HG02970 (cell line): ENCODE data around the gene AADACL4.
"Not testable (repeated sequence)": the region's sequence is repeated elsewhere in the genome, so short reads cannot be mapped to it uniquely, and the experiment has no call there.

ENCODE experiments used
- ATAC-seq: cut with Tn5 transposase; IDR thresholded peaks from one replicate; pipeline ENCODE4 v1.9.1; 2021; ENCODE audit warnings: mild to moderate bottlenecking, moderate library complexity, moderate number of reproducible peaks; ENCODE audit not compliant: unreplicated experiment, low FRiP score

AADACL4 gene

DNA sequence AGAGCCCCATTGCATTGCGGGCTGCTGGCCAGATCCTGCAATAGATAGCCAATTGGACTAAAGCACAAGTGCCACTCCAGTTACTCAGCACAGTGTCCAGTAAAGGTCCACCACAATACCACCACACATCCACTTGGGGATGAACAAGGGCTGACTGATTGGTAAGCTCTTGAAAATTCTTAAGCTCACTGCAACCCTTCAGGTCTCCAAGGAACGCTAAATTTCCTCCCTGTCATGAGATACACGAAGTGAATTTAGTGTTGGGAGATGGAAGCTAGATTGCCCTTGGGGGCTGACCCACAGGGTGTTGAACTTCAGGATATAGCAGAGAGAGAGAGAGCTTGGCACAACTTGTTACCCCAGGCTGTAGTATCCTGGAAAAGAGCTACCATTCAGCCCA is 62.2 kb downstream of the AADACL4 start:
- ATAC-seq: no peak

DNA sequence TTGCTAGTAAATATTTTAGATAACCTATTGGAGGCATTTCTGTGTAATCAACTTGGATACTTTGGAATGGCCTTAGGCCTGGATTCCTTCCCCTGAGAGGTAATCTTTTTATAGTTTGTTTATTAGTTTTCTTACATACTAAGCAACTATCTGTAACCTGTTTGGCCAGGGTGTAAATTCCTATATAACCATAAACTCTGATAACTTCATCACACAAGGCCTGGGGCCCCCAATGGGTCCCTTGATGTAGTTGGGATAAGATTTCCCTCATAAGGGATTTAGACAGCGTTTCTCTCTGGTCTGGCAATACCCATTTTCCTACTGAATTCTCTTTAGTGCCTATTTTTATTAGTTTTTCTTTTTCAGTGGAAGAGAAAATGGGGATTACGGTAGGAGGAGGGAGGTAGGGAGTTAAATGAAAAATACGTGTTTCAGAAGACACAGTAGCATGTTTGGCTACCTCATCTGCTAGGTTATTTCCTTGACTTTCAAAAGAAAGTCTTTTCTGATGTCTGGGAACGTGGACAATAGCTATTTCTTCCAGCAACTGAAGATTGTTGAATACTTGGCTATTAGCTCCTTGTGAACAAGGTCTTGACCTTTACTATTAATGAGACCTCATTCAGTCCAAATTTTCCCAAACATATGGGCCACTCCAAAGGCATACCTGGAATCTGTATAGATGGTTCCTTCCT is 64.7 kb downstream of the AADACL4 start:
- no peak for ATAC-seq

DNA sequence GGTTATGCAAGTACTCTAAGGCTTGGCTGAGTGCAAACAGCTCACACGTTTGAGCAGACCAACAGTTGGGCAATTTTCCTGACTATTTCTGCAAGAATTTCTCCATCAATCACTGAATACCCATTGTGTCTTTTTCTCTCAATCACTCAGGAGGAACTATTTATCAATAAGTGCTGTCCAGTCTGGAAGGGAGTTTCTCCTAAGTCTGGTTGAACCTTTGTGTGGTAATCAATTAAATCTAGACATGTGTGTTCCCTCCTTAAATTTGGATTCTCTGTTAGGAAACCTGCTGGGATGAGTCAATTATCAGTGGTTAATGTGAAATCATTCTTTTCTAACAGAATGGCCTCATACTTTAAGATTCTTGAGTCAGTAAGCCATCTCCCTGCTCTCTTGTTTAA is 65.2 kb downstream of the AADACL4 start:
- no peak for ATAC-seq

DNA sequence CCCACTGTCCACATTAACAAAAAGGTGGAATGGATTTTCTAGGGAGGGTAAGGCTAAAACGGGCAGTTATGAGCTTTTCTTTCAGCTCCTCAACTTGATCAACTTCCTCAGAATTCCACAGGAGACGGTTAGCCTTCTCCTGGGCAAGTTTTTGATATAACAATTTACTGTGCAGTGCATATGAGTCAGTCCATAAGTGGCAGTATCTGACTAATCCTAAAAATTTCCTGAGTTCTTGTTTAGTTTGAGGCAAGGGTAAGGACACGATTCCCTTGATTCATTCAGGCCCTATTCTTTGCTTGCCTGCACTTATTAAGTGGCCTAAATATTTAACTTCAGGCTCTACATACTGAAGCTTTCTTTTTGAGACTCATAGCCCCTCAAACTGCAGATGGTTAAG is 65.8 kb downstream of the AADACL4 start:
- no peak for ATAC-seq

DNA sequence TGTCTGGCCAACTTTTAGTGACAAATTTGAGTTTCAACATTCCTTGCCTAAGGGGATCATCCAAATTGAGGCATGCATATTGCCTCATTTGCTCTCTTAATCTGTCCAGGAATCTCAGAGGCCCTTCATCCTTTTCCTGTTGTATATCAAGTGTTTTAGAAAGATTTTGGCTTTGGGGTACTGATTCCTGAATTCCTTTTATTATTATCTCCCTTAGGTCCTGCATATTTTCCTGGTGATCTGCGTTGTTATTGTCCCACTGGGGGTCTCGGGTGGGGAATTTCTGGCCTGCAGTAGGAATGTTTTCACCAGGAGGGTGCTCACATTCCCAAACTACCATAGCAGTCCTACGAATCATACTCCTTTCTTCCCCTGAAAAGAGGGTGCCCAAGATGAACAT is 67.7 kb downstream of the AADACL4 start:
- ATAC-seq: no peak

DNA sequence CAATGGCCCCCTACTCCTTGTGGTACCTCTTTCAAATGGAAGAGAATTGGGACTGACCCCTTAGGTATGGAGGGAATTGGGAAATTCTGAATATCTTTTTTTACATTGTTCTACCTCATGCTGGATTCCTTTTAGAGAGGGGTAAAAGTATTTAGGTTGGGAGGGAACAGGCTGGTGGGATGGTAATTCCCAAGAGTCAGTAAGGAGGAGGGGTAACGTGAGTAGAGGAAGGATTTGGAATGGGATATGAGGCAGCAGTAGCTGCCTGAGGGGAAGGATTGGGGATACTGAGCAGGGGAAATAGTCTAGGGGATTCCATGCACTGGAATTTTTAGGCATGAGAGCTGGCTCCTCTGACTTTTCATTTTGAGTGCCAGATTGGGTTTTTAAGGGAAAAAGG is 68.2 kb downstream of the AADACL4 start:
- ATAC-seq: no peak

DNA sequence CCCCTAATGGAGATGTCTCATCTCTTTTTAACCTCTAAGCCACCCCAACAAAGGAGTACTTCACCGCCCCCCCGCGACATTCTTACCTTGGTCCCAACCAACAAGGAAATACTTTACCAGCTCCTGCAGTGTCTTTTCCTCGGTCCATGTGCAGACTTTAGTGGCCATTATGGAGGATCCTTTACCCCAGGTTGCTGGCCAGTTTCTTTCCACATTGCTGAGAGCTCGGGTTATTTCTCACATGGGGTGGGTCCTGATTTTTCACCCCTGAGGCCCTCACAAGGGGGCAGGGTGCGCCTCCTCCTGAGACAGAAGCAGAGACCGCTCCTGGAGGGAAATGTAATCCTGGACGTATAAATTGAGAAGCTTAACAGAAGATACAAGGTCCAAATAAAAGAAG is 69.0 kb downstream of the AADACL4 start:
- no peak for ATAC-seq

DNA sequence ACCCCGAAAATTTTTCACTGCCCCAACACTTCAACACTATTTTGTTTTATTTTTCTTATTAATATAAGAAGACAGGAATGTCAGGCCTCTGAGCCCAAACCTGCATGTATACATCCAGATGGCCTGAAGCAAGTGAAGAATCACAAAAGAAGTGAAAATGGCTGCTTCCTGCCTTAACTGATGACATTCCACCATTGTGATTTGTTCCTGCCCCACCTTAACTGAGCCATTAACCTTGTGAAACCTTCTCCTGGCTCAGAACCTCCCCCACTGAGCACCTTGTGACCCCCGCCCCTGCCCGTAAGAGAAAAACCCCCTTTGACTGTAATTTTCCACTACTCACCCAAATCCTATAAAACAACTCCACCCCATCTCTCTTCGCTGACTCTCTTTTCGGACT is 69.8 kb downstream of the AADACL4 start:
- ATAC-seq: not testable (repeated sequence)

DNA sequence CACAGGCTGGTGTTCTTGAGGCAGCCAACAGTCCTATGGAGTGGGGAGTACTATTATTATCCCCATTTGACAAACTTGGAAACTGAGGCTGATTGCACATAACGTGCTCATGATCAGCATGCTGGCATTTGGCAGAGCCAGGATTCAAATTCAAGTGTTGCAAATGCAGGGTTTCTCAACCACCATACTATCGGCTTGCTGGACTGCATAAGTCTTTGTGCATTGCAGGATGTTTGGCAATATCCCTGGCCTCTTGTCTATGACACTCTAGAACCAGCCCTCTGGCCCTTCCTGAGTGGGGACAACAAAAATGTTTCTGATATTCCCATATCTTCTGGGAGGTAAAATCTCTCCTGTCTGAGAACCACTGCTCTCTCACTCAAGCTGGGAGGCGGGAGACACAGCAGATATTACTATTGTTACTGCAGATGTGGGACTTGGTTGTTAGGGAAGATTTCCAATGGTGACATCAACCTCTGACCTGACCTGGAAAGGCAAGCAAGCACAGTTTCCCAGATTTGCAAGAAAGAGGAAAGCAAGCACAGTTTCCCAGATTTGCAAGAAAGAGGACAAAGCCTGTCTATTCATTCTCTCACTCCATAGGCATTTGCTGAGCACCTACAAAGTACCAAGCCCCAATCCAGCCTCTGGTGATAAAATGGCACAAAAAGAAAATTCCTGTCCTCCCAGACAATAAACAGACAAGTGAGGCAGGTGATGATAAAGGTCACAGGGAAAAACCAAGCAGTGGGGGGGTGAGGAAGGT is 71.0 kb downstream of the AADACL4 start:
- no peak for ATAC-seq

DNA sequence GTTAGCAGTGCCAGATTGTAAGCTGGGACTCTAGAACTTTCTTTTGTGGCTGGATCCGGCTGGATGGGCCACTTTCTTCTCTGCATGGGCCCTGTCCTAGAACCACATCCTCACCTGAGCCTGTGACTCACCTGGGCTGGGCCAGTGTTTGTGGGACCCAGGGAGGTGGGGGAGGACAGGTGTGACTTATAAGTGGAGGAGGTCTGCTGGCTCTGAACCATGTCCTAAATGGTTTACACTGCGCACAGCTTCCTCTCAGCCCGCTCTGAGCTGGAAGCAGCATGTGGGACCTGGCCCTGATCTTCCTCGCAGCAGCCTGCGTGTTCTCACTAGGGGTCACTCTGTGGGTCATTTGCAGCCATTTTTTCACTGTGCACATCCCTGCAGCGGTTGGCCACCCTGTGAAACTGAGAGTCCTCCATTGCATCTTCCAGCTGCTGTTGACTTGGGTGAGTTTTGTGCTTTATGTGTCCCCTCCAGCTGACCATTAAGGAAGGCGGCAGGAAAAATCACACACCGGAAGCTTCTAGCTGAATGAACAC is 72.1 kb downstream of the AADACL4 start, which contains the start of gene AADACL3:
Gene AADACL3 (plus strand): TSS at position 215 of the 542 bp plus-strand sequence. CDS start 67 bp downstream, at position 282.
- no peak for ATAC-seq
